NK-92 (cell line): ENCODE data around the gene MYT1.

Experiments
- DNase-seq: peaks from one replicate; lab custom pipeline; 2025; ENCODE audit not compliant: unreplicated experiment; lab: John Stamatoyannopoulos, UW

Gene MYT1

GRCh38 chr20:64188682-64189529 is 24.7 kb downstream of the MYT1 start:
- DNase-seq: no peak

- DNase-seq: no peak
Observed at GRCh38 chr20:64189530-64189966, 25.3 kb downstream of the MYT1 start.

GRCh38 chr20:64189986-64190385 is 25.7 kb downstream of the MYT1 start:
- no peak for DNase-seq

- no peak for DNase-seq
Observed at GRCh38 chr20:64191002-64191401, 26.8 kb downstream of the MYT1 start.

GRCh38 chr20:64192406-64192805 is 28.2 kb downstream of the MYT1 start:
- no peak for DNase-seq

- no peak for DNase-seq
Observed at GRCh38 chr20:64193058-64193457, 28.8 kb downstream of the MYT1 start.

GRCh38 chr20:64194269-64194668 is 30.0 kb downstream of the MYT1 start:
- DNase-seq: no peak

DNA sequence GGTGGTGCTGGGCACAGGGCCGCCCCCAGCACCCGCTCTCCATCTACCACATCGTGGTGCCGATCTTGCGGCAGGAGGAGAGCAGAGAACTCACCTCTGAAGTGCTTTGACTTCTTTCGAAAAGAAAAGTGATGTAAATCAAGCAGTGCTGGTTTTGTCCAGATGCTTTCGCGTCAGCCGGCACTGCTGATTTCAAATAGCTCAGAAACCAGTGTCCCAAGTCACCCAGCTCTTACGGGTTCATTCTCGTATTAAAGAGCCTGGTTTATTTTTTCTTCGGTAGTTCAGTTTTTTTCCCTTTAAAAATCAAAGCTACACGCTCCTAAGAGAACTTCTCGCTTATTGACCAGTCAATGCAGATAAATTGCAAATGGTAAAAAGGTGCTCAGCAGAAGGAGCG is 32.1 kb downstream of the MYT1 start:
- no peak for DNase-seq

DNA sequence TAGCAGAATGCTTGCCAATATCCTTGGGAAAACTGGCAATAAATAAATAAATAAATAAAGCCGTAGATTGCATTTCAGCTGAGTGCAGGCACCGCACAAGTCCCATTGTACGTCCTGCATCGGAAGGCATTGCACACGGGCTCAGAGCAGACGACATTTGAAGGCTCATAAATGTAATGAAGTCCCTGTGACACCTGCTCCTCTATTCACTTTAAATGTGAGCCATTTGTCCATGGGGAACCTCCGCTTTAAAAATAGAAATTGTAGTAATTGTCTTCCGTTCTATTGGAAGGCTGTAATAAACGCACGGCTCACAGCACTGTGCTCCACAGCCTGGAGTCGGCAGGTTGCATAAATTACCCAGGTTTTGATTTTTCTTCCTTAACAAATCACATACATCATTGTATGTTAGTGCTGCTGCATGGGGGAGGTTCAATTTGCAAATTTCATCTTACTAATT is 32.6 kb downstream of the MYT1 start:
- no peak for DNase-seq

GRCh38 chr20:64198347-64198746 is 34.1 kb downstream of the MYT1 start:
- no peak for DNase-seq

GRCh38 chr20:64199395-64199794 is 35.1 kb downstream of the MYT1 start:
- no peak for DNase-seq

DNA sequence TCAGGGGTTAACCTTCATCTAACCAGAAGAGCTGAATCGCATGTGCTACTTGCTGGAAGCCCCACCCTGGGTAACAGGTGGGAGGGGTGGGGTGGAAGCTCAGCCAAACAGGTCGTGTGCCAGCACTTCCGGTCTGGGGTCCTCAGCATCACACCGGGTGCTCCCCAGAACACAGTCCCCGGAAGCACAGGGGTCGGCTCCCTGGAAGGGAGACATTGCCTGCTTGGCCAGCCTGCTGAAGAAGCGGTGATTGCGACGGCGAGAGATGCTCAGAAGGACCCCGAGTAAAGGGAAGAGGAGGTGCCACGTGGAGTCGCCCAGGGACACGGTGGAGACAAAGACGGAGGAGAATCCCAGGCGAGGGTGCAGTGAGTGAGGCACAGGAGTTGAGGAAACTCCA is 36.5 kb downstream of the MYT1 start:
- no peak for DNase-seq

- no peak for DNase-seq
Observed at GRCh38 chr20:64201653-64202052, 37.4 kb downstream of the MYT1 start.

- no peak for DNase-seq
Observed at GRCh38 chr20:64203037-64203777, 39.0 kb downstream of the MYT1 start.

GRCh38 chr20:64205611-64206026 is 41.4 kb downstream of the MYT1 start:
- no peak for DNase-seq

DNA sequence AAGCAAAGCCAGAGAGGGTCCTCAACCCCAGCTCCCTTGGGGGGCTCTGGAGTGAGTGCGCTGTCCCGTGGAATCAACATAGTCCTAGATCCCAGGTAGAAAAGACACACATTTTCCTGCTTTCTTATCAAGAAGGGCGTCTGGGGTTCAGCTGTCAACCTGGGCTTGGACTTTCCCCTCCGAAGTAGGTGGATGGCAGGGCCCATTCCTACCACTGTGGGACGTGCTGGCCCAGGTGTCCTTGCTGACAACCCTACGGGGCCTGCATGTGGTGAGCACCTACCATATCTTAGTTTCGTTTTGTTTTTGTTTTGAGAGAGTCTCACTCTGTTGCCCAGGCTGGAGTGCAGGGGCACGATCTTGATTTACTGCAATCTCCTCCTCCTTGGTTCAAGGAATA is 42.4 kb downstream of the MYT1 start:
- DNase-seq: no peak

GRCh38 chr20:64207641-64208590 is 43.7 kb downstream of the MYT1 start:
- DNase-seq: no peak

DNA sequence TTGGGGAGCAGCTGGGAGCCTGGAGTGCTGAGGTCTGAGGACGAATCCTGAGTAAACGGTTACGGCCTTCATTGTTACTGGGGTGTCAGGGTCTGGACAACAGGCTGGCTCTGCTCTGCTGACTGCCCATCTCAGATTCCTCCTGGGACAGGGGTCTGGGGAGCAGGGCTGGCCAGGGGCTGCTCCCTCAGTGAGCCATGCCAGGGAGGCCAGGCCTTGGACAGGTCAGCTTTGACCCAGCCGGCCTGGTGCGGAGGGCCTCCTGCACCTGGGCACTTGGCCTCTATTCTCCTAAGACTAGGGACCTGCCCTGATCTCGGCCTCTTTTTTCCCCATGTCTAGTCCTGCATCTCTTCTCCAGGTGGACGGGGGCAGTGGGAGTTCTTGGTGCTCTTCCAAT is 44.9 kb downstream of the MYT1 start:
- DNase-seq: no peak

GRCh38 chr20:64210656-64211369 is 46.6 kb downstream of the MYT1 start:
- no peak for DNase-seq

- DNase-seq: no peak
Observed at GRCh38 chr20:64211874-64212658, 47.8 kb downstream of the MYT1 start.
